Upper lobe of left lung (tissue), 4 donors: ENCODE measurements around the gene SLFN11.

Source experiments
- EP300 ChIP-seq, 4 donors: sonication (generic); formaldehyde crosslinking; IDR thresholded peaks; one replicate each; pipeline ENCODE4 v1.5.1; 2017; ENCODE audit warnings: antibody characterized with exemption in 4 of 4, control low read depth in 2 of 4
- POLR2A ChIP-seq, 4 donors: fragments of 450-650 bp; IDR thresholded peaks; one replicate each; pipeline ENCODE4 v1.5.1; 2016 to 2017; ENCODE audit warnings: antibody characterized with exemption in 4 of 4, mild to moderate bottlenecking in 2 of 4
- POLR2AphosphoS5 ChIP-seq, 2 donors: sonication (generic); formaldehyde crosslinking; IDR thresholded peaks; one replicate each; pipeline ENCODE4 v1.5.1; 2017; ENCODE audit warnings: antibody characterized with exemption in 2 of 2
- TF ChIP-seq, protein P1 (sequence below), 6 experiments: fragments of 450-650 bp in 4 of 6; fragments of 200-600 bp in 2 of 6; sonication (generic) in 2 of 6; IDR thresholded peaks; one replicate each; pipeline ENCODE4 v1.5.1; 2016 to 2019; ENCODE audit warnings: antibody characterized with exemption in 6 of 6

- TF ChIP-seq POLR2A (IDR thresholded peaks at IDR 0.05): no peak
- TF ChIP-seq, protein P1, sequence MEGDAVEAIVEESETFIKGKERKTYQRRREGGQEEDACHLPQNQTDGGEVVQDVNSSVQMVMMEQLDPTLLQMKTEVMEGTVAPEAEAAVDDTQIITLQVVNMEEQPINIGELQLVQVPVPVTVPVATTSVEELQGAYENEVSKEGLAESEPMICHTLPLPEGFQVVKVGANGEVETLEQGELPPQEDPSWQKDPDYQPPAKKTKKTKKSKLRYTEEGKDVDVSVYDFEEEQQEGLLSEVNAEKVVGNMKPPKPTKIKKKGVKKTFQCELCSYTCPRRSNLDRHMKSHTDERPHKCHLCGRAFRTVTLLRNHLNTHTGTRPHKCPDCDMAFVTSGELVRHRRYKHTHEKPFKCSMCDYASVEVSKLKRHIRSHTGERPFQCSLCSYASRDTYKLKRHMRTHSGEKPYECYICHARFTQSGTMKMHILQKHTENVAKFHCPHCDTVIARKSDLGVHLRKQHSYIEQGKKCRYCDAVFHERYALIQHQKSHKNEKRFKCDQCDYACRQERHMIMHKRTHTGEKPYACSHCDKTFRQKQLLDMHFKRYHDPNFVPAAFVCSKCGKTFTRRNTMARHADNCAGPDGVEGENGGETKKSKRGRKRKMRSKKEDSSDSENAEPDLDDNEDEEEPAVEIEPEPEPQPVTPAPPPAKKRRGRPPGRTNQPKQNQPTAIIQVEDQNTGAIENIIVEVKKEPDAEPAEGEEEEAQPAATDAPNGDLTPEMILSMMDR (IDR thresholded peaks at IDR 0.05): no peak
- no peak for TF ChIP-seq POLR2AphosphoS5 (IDR thresholded peaks at IDR 0.05)
- no peak for TF ChIP-seq EP300 (IDR thresholded peaks at IDR 0.05)
Observed at GRCh38 chr17:35368081-35368830, 5.2 kb downstream of the SLFN11 start.
